NCI-H82 treated with DMSO at 0.1 percent for 48 hours (cell line): Measurements from ENCODE around the gene ARSG.
"Not testable (repeated sequence)": the region's sequence is repeated elsewhere in the genome, so short reads cannot be mapped to it uniquely, and the experiment has no call there.

ENCODE experiments used
- DNase-seq: peaks from one replicate; lab custom pipeline; 2025; ENCODE audit not compliant: unreplicated experiment; lab: John Stamatoyannopoulos, UW

Gene ARSG

GRCh38 chr17:68304706-68305105 lies 13.4 kb downstream of the ARSG start:
- no peak for DNase-seq

GRCh38 chr17:68305142-68305541 lies 13.8 kb downstream of the ARSG start:
- DNase-seq = no peak

GRCh38 chr17:68306819-68307218 lies 15.5 kb downstream of the ARSG start:
- no peak for DNase-seq

- DNase-seq = no peak
These were observed 16.1 kb downstream of the ARSG start for GRCh38 chr17:68307443-68307842.

- DNase-seq = not testable (repeated sequence)
These were observed 17.2 kb downstream of the ARSG start for GRCh38 chr17:68308486-68308885.

- DNase-seq = not testable (repeated sequence)
These were observed 17.9 kb downstream of the ARSG start for GRCh38 chr17:68309066-68309670.

GRCh38 chr17:68310152-68310551 lies 18.9 kb downstream of the ARSG start:
- DNase-seq = no peak

GRCh38 chr17:68314916-68315535 lies 23.7 kb downstream of the ARSG start:
- no peak for DNase-seq

- DNase-seq = no peak
These were observed 24.6 kb downstream of the ARSG start for GRCh38 chr17:68315930-68316329.

- DNase-seq = no peak
These were observed 26.2 kb downstream of the ARSG start for GRCh38 chr17:68317458-68317857.

GRCh38 chr17:68318103-68318991 lies 27.1 kb downstream of the ARSG start:
- no peak for DNase-seq

- DNase-seq = no peak
These were observed 28.3 kb downstream of the ARSG start for GRCh38 chr17:68319410-68320162.

- DNase-seq = no peak
These were observed 29.1 kb downstream of the ARSG start for GRCh38 chr17:68320311-68320865.

- no peak for DNase-seq
These were observed 29.8 kb downstream of the ARSG start for GRCh38 chr17:68320943-68321555.

GRCh38 chr17:68321556-68321954 lies 30.3 kb downstream of the ARSG start:
- no peak for DNase-seq

GRCh38 chr17:68322630-68323029 lies 31.3 kb downstream of the ARSG start:
- no peak for DNase-seq

GRCh38 chr17:68324114-68324513 lies 32.8 kb downstream of the ARSG start:
- DNase-seq = no peak

- DNase-seq = no peak
These were observed 33.5 kb downstream of the ARSG start for GRCh38 chr17:68324654-68325336.

GRCh38 chr17:68325961-68326360 lies 34.7 kb downstream of the ARSG start:
- DNase-seq = no peak

- DNase-seq = no peak
These were observed 35.4 kb downstream of the ARSG start for GRCh38 chr17:68326681-68327080.
